Thyroid gland (tissue), 4 donors: ENCODE results near the gene SULT1B1.

Experiments used
- POLR2A ChIP-seq, 2 donors: fragments of 450-650 bp; IDR thresholded peaks; one replicate each; pipeline ENCODE4 v1.6.1; 2017; ENCODE audit warnings: antibody characterized with exemption in 2 of 2, mild to moderate bottlenecking in 2 of 2, moderate library complexity in 1 of 2
- TF ChIP-seq, protein P1 (sequence below), 6 experiments: fragments of 200-600 bp in 3 of 6; fragments of 450-650 bp in 3 of 6; sonication (generic) in 3 of 6; IDR thresholded peaks; one replicate each; pipeline ENCODE4 v1.5.1; 2016 to 2019; ENCODE audit warnings: antibody characterized with exemption in 6 of 6, mild to moderate bottlenecking in 2 of 6, inconsistent platforms in 1 of 6, moderate library complexity in 1 of 6

DNA sequence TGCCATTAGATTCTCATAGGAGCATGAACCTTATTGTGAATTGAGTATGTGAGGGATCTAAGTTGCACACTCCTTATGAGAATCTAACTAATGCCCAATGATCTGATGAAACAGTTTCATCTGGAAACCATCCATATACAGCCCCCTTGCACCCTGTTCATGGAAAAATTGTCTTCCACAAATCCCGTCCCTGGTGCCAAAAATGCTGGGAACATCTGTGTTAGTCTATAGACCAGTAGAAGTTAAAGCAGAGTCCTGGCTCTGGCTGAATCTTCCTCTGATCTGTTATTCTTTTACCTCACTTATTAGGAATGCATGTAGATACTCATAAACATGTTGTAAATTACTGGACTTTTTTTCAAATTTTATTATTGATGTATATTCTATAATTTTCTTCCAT is 29.2 kb downstream of the SULT1B1 start:
- TF ChIP-seq, protein P1, sequence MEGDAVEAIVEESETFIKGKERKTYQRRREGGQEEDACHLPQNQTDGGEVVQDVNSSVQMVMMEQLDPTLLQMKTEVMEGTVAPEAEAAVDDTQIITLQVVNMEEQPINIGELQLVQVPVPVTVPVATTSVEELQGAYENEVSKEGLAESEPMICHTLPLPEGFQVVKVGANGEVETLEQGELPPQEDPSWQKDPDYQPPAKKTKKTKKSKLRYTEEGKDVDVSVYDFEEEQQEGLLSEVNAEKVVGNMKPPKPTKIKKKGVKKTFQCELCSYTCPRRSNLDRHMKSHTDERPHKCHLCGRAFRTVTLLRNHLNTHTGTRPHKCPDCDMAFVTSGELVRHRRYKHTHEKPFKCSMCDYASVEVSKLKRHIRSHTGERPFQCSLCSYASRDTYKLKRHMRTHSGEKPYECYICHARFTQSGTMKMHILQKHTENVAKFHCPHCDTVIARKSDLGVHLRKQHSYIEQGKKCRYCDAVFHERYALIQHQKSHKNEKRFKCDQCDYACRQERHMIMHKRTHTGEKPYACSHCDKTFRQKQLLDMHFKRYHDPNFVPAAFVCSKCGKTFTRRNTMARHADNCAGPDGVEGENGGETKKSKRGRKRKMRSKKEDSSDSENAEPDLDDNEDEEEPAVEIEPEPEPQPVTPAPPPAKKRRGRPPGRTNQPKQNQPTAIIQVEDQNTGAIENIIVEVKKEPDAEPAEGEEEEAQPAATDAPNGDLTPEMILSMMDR (IDR thresholded peaks at IDR 0.05) = no peak
- TF ChIP-seq POLR2A (IDR thresholded peaks at IDR 0.05) = no peak
